Measurements from ENCODE around the gene ATOSB.

Gene ATOSB

DNA sequence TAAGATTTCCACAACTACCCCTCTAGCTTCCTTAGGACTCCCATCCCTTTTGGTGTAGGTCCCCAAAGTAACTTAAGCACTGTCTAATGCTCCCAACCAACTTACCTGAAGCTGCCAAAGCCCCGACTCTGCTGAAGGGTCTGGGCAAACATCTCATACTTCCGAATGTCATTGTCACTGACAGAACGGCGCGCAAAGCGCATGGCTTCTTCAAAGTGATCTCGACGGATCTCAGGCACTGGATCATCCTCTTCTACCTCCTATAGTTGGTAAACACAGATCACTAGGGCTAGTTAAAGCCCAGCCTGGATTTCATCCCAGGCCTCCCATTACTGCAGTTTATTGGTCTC lies 58.4 kb downstream of the ATOSB start:
- FAIRE-seq, result no peak
- no peak for DNase-seq (ENCODE audit: insufficient read length, low spot score)
- TF ChIP-seq, protein P1, sequence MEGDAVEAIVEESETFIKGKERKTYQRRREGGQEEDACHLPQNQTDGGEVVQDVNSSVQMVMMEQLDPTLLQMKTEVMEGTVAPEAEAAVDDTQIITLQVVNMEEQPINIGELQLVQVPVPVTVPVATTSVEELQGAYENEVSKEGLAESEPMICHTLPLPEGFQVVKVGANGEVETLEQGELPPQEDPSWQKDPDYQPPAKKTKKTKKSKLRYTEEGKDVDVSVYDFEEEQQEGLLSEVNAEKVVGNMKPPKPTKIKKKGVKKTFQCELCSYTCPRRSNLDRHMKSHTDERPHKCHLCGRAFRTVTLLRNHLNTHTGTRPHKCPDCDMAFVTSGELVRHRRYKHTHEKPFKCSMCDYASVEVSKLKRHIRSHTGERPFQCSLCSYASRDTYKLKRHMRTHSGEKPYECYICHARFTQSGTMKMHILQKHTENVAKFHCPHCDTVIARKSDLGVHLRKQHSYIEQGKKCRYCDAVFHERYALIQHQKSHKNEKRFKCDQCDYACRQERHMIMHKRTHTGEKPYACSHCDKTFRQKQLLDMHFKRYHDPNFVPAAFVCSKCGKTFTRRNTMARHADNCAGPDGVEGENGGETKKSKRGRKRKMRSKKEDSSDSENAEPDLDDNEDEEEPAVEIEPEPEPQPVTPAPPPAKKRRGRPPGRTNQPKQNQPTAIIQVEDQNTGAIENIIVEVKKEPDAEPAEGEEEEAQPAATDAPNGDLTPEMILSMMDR (IDR thresholded peaks at IDR 0.05; ENCODE audit: insufficient read depth, missing control alignments), result no peak

DNA sequence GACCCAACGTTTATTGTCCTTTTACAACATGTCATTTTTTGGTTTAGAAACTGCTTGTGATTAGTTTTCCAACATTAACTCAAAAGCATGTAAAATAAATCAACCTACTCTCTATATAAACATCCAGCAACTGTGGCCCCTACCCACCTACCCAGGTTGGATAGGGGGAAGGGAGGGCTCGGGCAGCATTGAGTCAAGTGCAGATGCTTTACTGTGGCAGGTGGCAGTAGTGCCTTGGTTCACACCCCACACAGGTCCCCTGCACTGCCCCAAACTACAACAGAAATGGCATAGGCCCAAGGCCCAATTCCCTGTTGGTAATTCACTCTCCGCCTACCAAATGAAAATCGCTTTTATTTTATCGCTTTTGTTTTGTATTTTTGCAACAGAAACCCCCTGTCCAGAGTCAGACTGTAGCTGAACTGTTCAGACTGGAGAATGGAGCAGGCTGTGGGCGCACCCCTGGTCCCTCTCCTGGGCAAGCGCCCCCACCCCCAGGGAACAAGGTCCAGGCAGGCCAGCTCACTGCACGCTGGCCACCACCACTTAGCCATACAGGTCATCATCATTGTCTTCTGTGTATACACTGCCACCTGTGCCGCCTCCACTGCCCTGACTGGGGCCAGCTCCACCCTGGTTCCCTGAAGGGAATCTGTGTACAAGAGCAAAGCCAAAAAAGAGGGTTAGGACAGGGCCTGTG lies 58.9 kb downstream of the ATOSB start:
- FAIRE-seq (no peak), DNase-seq (ENCODE audit: insufficient read length, low spot score) (no peak)
- TF ChIP-seq, protein P1 (IDR thresholded peaks at IDR 0.05; ENCODE audit: insufficient read depth, missing control alignments), result no peak

DNA sequence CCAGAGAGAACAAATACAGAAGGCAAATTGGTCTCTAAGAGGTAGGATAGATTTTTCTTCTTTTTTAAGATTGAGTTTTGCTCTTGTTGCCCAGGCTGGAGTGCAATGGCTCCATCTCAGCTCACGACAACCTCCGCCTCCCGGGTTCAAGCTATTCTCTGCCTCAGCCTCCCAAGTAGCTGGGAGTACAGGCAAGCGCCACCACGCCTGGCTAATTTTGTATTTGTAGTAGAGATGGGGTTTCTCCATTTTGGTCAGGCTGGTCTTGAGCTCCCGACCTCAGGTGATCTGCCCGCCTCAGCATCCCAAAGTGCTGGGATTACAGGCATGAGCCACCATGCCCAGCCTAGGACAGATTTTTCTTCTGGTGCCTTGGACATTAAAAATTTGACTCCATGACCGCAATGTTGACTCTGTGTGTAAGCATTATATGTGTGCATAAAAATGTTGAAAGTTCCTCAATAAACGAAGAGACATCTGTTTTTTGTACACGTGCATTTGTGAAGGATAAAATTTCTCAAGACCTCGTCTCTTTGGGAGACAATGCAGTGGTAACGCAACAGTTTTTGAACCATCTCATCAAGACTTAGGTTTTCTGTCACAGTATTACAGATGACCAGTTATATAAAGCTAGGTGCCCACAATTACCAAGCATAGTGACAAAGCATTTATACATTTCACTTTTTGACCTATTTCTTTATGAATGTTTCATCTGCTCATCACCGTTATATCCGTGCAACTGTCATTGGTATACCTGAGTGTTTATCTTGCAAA lies 60.6 kb downstream of the ATOSB start:
- TF ChIP-seq, protein P1 (IDR thresholded peaks at IDR 0.05; ENCODE audit: insufficient read depth, missing control alignments), result no peak
- FAIRE-seq, result no peak

DNA sequence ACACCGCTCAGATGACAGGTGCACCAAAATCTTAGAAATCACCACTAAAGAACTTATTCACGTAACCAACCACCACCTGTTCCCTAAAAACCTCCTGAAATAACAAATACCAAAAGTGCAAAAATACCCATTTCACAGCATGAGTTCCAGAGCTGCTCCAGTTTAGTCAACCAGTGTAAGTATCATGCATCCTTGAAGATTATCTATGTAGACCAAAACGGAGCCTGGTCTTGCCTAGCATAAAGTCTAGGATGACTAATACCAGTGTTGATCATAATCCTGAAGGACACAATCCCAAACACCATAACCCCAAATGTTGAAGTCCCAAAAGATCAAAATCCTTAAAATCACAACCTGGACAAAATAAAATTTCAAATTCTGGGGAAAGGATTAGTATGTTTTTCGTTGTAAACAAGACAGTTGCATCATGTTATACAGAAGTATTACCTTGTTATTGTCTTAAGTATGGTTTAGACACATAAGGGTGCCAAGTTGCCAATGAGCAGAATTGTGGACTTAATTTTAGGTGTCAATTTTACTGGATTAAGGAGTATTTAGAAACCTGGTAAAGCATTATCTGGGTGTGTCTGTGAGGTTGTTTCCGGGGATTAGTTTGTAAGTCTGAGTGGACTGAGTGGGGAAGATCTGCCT lies 61.4 kb downstream of the ATOSB start:
- DNase-seq (ENCODE audit: insufficient read length, low spot score), result no peak
- no peak for FAIRE-seq
- TF ChIP-seq, protein P1 (IDR thresholded peaks at IDR 0.05; ENCODE audit: insufficient read depth, missing control alignments), result no peak

More for the DNA sequence above, 60.6 kb downstream of the ATOSB start:
- DNase-seq (ENCODE audit: insufficient read length, low spot score), result no peak
